ENCODE results near the gene GPR139. TPM values are rescaled to one million over a fixed set of nuclear protein-coding genes. Genes with fewer than 3 reads are reported as not detected.

Gene GPR139
- total RNA-seq, 4 donors from 2014 or later, result not detected

GRCh38 chr16:20029611-20030010 lies 44.1 kb downstream of the GPR139 start:
- Histone ChIP-seq H3K9me3 (no peaks in the 10 kb centered on the region), H3K27me3 (no peaks in the 10 kb centered on the region), H3K27ac (no peak overlapping the region), H3K36me3 (no peaks in the 10 kb centered on the region), H3K4me1 (no peaks in the 10 kb centered on the region), H3K4me3 (no peak overlapping the region)
- TF ChIP-seq CTCF (IDR thresholded peaks at IDR 0.05) (no peak), POLR2A (IDR thresholded peaks at IDR 0.05) (no peak)
- no peak for DNase-seq
- intact Hi-C loops (cut with DNase I; ENCODE audit: low total_unique reads), result no loop called here

GRCh38 chr16:20026361-20027072 lies 47.2 kb downstream of the GPR139 start:
- Histone ChIP-seq H3K4me3 (no peak overlapping the region), H3K27ac (no peak overlapping the region), H3K36me3 (no peaks in the 10 kb centered on the region), H3K4me1 (no peaks in the 10 kb centered on the region), H3K27me3 (no peaks in the 10 kb centered on the region), H3K9me3 (no peaks in the 10 kb centered on the region)
- intact Hi-C loops (cut with DNase I; ENCODE audit: low total_unique reads), result no loop called here
- DNase-seq, result no peak
- no peak for TF ChIP-seq POLR2A (IDR thresholded peaks at IDR 0.05)
- TF ChIP-seq CTCF (IDR thresholded peaks at IDR 0.05), result no peak

- no peaks in the 10 kb centered on the region for H3K36me3 ChIP-seq
- TF ChIP-seq POLR2A (IDR thresholded peaks at IDR 0.05) (no peak), CTCF (IDR thresholded peaks at IDR 0.05) (no peak)
Measured at GRCh38 chr16:20023190-20023589, 50.5 kb downstream of the GPR139 start.

DNA sequence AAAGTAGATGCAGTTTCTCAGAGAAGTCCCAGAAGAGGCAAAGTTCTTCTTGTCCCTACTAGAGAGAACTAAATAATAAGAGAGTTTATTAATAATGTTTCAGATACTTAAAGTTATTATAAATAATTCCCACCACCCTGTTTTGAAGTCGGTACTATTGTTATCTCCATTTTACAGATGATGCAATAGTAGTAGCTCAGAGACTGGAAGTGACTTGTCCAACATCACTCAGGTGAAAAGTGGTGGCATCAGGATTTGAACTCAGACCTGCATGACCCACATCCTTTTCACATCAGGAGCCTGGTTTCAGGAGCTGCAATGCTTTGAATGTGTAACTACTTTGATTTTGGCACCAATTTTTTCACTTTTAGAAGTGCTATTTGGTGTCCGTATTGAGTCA lies 52.7 kb downstream of the GPR139 start:
- Histone ChIP-seq H3K4me1 (no peaks in the 10 kb centered on the region), H3K4me3 (no peak overlapping the region), H3K36me3 (no peaks in the 10 kb centered on the region), H3K9me3 (no peaks in the 10 kb centered on the region), H3K27me3 (no peaks in the 10 kb centered on the region), H3K27ac (no peak overlapping the region)
- no peak for DNase-seq
- intact Hi-C loops (cut with DNase I; ENCODE audit: low total_unique reads), result no loop called here
- no peak for TF ChIP-seq POLR2A (IDR thresholded peaks at IDR 0.05)
- no peak for TF ChIP-seq CTCF (IDR thresholded peaks at IDR 0.05)

More at GRCh38 chr16:20023190-20023589, 50.5 kb downstream of the GPR139 start:
- Histone ChIP-seq H3K4me3 (no peak overlapping the region), H3K4me1 (no peaks in the 10 kb centered on the region), H3K27me3 (no peaks in the 10 kb centered on the region), H3K27ac (no peak overlapping the region), H3K9me3 (no peaks in the 10 kb centered on the region)
- no peak for DNase-seq
- intact Hi-C loops (cut with DNase I; ENCODE audit: low total_unique reads), result no loop called here

DNA sequence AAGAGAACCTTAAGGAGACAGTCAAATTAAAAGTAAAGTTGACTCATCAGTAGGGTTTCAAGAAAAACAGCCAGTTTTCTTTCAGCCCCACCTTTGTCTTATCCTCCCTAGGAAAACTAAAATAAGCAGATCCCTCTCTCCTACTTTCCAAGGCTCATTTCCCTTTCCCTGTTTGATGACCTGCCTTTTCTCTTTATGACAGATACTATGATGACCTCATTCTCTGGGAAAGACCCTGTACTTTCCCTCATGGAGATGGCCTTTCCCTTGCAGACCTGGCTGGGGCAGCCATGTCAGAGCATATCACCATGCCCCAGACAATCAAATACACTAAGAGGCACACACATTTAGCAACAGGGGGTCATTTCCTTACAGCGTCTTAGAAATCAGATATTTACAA lies 53.6 kb downstream of the GPR139 start:
- TF ChIP-seq CTCF (IDR thresholded peaks at IDR 0.05) (no peak), POLR2A (IDR thresholded peaks at IDR 0.05) (no peak)
- Histone ChIP-seq H3K36me3 (no peaks in the 10 kb centered on the region), H3K27ac (no peak overlapping the region), H3K27me3 (no peaks in the 10 kb centered on the region), H3K4me1 (no peaks in the 10 kb centered on the region), H3K9me3 (no peaks in the 10 kb centered on the region), H3K4me3 (no peak overlapping the region)
- intact Hi-C loops (cut with DNase I; ENCODE audit: low total_unique reads), result no loop called here
- DNase-seq, result no peak

Measured in uterus (tissue), 4 donors.